ENCODE results near the gene ENAH.
"Not testable (repeated sequence)": the region's sequence is repeated elsewhere in the genome, so short reads cannot be mapped to it uniquely, and the experiment has no call there.

Gene ENAH

DNA sequence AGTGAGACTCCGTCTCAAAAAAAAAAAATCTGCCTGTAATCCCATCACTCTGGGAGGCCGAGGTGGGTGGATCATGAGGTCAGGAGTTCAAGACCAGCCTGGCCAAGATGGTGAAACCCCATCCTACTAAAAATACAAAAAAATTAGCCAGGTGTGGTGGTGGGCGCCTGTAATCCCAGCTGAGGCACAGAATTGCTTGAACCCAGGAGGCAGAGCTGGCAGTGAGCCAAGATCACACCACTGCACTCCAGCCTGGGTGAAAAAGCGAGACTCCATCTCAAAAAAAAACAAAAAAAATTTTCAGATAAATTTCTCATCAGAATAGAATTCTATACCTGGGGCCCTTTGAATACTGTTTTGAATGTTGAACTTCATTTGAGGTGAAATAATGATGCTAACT lies 45.3 kb upstream of the ENAH start:
- H2BK5ac ChIP-seq (ENCODE audit: low read depth, low read length, poor library complexity, severe bottlenecking); H3K18ac ChIP-seq (ENCODE audit: low read depth in 1 of 2, low read length in 2 of 2); H2AK5ac ChIP-seq (ENCODE audit: low read length, severe bottlenecking); H3K4me1 ChIP-seq (ENCODE audit: control insufficient read depth, insufficient read depth, low read depth, low read length); H3K14ac ChIP-seq (ENCODE audit: low read length in 2 of 2); H3K27me3 ChIP-seq (ENCODE audit: control insufficient read depth in 1 of 2, insufficient read depth in 1 of 2, low read length in 2 of 2); H3K23ac ChIP-seq (ENCODE audit: low read length in 2 of 2); H2BK12ac ChIP-seq (ENCODE audit: low read length in 2 of 2); H2AFZ ChIP-seq (ENCODE audit: low read depth, low read length); H3K9ac ChIP-seq (ENCODE audit: low read length); H3K4me3 ChIP-seq (ENCODE audit: insufficient read depth in 1 of 2, low read depth in 1 of 2, low read length in 2 of 2); H3K4ac ChIP-seq (ENCODE audit: low read depth in 1 of 2, low read length in 2 of 2); H2BK120ac ChIP-seq (ENCODE audit: low read depth, low read length); H2BK15ac ChIP-seq (ENCODE audit: low read depth, poor library complexity, severe bottlenecking); H4K91ac ChIP-seq (ENCODE audit: low read length); H3K79me1 ChIP-seq (replicated peaks; ENCODE audit: low read length, poor library complexity, severe bottlenecking); H3K9me3 ChIP-seq (ENCODE audit: control insufficient read depth, low read length); H4K8ac ChIP-seq (ENCODE audit: low read length); DNase-seq; H3K36me3 ChIP-seq (ENCODE audit: control insufficient read depth in 1 of 2, insufficient read depth in 2 of 2, low read depth in 1 of 2, low read length in 2 of 2); H3K27ac ChIP-seq (ENCODE audit: low read length, poor library complexity, severe bottlenecking); H3K4me2 ChIP-seq (ENCODE audit: low read length, poor library complexity, severe bottlenecking): not testable (repeated sequence)
- 100% methylated on average over 2 of the region's 4 CpGs for WGBS

DNA sequence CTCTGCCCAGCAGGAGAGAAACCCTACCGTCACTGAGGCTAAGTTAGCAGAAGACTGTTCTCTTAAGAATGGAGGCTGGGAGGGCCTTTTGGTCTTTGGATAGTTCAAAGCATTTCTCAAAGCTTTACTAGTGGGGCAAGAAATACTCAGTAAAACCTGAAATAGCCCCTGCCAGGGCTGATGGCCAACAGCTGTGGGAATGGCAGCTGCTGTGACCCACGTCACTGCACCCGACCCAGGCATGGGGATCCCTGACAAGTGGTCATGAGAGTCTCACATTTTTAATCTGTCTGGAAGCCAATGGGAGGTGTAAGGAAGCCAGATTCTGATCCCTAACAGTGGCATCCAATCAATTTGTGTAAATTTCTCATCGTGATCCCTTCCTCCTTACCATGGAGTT lies 44.5 kb upstream of the ENAH start:
- no peak overlapping the region for H2BK5ac ChIP-seq (ENCODE audit: low read depth, low read length, poor library complexity, severe bottlenecking)
- peaks cover 9% of the 10 kb centered on the region for H3K4me1 ChIP-seq (ENCODE audit: control insufficient read depth, insufficient read depth, low read depth, low read length)
- H3K4me2 ChIP-seq (ENCODE audit: low read length, poor library complexity, severe bottlenecking), result no peak overlapping the region
- H3K36me3 ChIP-seq (ENCODE audit: control insufficient read depth in 1 of 2, insufficient read depth in 2 of 2, low read depth in 1 of 2, low read length in 2 of 2), result no peaks in the 10 kb centered on the region
- peak overlapping the region in 1 of 2 experiments; percentile 96 for H2BK12ac ChIP-seq (ENCODE audit: low read length in 2 of 2)
- H3K27ac ChIP-seq (ENCODE audit: low read length, poor library complexity, severe bottlenecking), result no peak overlapping the region
- no peak overlapping the region for H2BK120ac ChIP-seq (ENCODE audit: low read depth, low read length)
- no peak overlapping the region for H2AFZ ChIP-seq (ENCODE audit: low read depth, low read length)
- H2BK15ac ChIP-seq (ENCODE audit: low read depth, poor library complexity, severe bottlenecking), result no peak overlapping the region
- H3K23ac ChIP-seq (ENCODE audit: low read length in 2 of 2), result no peak overlapping the region
- WGBS, result 64% methylated on average over 3 of the region's 4 CpGs
- H4K8ac ChIP-seq (ENCODE audit: low read length), result peak overlapping the region; percentile 47
- no peak overlapping the region for H3K9ac ChIP-seq (ENCODE audit: low read length)
- no peaks in the 10 kb centered on the region for H3K27me3 ChIP-seq (ENCODE audit: control insufficient read depth in 1 of 2, insufficient read depth in 1 of 2, low read length in 2 of 2)
- DNase-seq, result peak; percentile 8
- peak overlapping the region in 1 of 2 experiments; percentile 35 for H3K4ac ChIP-seq (ENCODE audit: low read depth in 1 of 2, low read length in 2 of 2)
- no peaks in the 10 kb centered on the region for H3K9me3 ChIP-seq (ENCODE audit: control insufficient read depth, low read length)
- no peaks in the 10 kb centered on the region for H3K79me1 ChIP-seq (replicated peaks; ENCODE audit: low read length, poor library complexity, severe bottlenecking)
- H2AK5ac ChIP-seq (ENCODE audit: low read length, severe bottlenecking), result peak overlapping the region; percentile 68
- H4K91ac ChIP-seq (ENCODE audit: low read length), result no peak overlapping the region
- no peak overlapping the region for H3K14ac ChIP-seq (ENCODE audit: low read length in 2 of 2)
- no peak overlapping the region for H3K4me3 ChIP-seq (ENCODE audit: insufficient read depth in 1 of 2, low read depth in 1 of 2, low read length in 2 of 2)
- H3K18ac ChIP-seq (ENCODE audit: low read depth in 1 of 2, low read length in 2 of 2), result peak overlapping the region in 1 of 2 experiments; percentile 35

DNA sequence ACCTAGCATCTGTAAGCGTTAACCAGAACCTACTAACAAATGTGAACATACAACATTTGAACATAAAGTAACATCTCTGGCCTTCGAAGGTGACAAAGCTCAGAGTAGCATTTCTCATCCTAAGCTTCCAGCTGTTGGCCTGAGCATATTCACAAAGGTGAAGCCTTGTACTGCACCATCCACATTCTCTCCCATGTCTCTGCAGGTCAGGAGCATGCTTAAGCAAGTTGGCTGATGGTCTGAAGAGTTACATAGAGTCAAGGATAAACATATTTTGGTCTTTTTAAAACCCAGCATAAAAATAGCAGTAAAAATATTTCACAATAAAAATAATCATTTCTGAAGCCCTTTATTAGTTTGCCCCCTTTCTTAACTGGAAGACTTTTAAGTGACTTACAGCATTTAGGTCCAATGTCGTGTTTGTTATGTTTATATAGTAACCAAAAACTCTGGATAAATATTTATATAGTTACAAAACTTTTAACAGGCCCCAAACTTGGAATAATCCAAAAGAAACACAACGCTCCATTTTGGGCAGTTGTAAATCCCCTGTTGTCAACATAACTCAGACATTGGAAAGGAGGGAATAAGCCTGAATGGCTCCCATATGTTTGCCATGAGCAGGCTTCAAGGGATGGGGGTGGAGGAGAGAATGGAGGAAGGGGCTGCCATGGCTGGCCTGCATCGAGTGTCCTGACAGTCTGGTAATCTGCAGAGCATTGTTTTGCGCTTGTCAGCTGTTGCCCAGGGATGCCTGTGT lies 42.8 kb upstream of the ENAH start:
- 68% methylated on average over 4 of the region's 6 CpGs for WGBS
- no peak overlapping the region for H3K4me2 ChIP-seq (ENCODE audit: low read length, poor library complexity, severe bottlenecking)
- peak overlapping the region in 1 of 2 experiments; percentile 28 for H3K18ac ChIP-seq (ENCODE audit: low read depth in 1 of 2, low read length in 2 of 2)
- no peak overlapping the region for H3K27ac ChIP-seq (ENCODE audit: low read length, poor library complexity, severe bottlenecking)
- H3K79me1 ChIP-seq (replicated peaks; ENCODE audit: low read length, poor library complexity, severe bottlenecking), result no peaks in the 10 kb centered on the region
- no peak overlapping the region for H3K4me3 ChIP-seq (ENCODE audit: insufficient read depth in 1 of 2, low read depth in 1 of 2, low read length in 2 of 2)
- H2BK120ac ChIP-seq (ENCODE audit: low read depth, low read length), result no peak overlapping the region
- peak overlapping the region; percentile 19 for H4K8ac ChIP-seq (ENCODE audit: low read length)
- no peak overlapping the region for H3K4ac ChIP-seq (ENCODE audit: low read depth in 1 of 2, low read length in 2 of 2)
- H3K14ac ChIP-seq (ENCODE audit: low read length in 2 of 2), result no peak overlapping the region
- no peak overlapping the region for H2BK5ac ChIP-seq (ENCODE audit: low read depth, low read length, poor library complexity, severe bottlenecking)
- H2BK15ac ChIP-seq (ENCODE audit: low read depth, poor library complexity, severe bottlenecking), result peak overlapping the region; percentile 44
- no peak overlapping the region for H2AFZ ChIP-seq (ENCODE audit: low read depth, low read length)
- no peak overlapping the region for H2AK5ac ChIP-seq (ENCODE audit: low read length, severe bottlenecking)
- H3K27me3 ChIP-seq (ENCODE audit: control insufficient read depth in 1 of 2, insufficient read depth in 1 of 2, low read length in 2 of 2), result no peaks in the 10 kb centered on the region
- H3K23ac ChIP-seq (ENCODE audit: low read length in 2 of 2), result no peak overlapping the region
- H3K9ac ChIP-seq (ENCODE audit: low read length), result no peak overlapping the region
- no peaks in the 10 kb centered on the region for H3K9me3 ChIP-seq (ENCODE audit: control insufficient read depth, low read length)
- peaks cover 10% of the 10 kb centered on the region for H3K4me1 ChIP-seq (ENCODE audit: control insufficient read depth, insufficient read depth, low read depth, low read length)
- no peak overlapping the region for H4K91ac ChIP-seq (ENCODE audit: low read length)
- peak; percentile 72 for DNase-seq
- H2BK12ac ChIP-seq (ENCODE audit: low read length in 2 of 2), result peak overlapping the region; percentile 28 to 59
- H3K36me3 ChIP-seq (ENCODE audit: control insufficient read depth in 1 of 2, insufficient read depth in 2 of 2, low read depth in 1 of 2, low read length in 2 of 2), result no peaks in the 10 kb centered on the region

DNA sequence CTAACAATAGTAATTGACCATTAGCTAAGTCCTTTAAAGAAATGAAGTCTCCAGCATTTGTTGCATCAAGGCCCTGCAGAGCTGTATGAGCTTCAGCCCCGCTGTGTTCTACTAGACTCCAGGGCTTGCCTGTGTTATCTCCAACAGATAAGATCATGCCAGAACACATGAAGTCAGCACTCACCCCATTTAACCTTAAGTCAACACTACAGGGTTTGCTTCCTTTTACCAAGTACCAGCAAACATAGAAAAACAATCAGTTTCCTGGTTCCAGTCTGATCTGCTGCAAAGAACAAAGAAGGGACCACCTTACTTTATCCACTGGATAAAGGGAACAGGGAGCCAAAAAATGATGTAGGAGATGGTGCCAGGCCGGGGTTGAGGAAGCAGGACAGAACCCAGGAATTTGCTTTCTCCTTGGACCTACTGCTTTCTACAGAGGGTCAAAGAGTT lies 41.3 kb upstream of the ENAH start:
- Histone ChIP-seq H2AK5ac (ENCODE audit: low read length, severe bottlenecking) (no peak overlapping the region), H4K91ac (ENCODE audit: low read length) (no peak overlapping the region), H3K36me3 (ENCODE audit: control insufficient read depth in 1 of 2, insufficient read depth in 2 of 2, low read depth in 1 of 2, low read length in 2 of 2) (no peaks in the 10 kb centered on the region), H3K79me1 (replicated peaks; ENCODE audit: low read length, poor library complexity, severe bottlenecking) (no peaks in the 10 kb centered on the region), H3K27ac (ENCODE audit: low read length, poor library complexity, severe bottlenecking) (no peak overlapping the region), H3K4me1 (ENCODE audit: control insufficient read depth, insufficient read depth, low read depth, low read length) (peaks cover 12% of the 10 kb centered on the region), H2BK120ac (ENCODE audit: low read depth, low read length) (peak overlapping the region; percentile 77), H2BK5ac (ENCODE audit: low read depth, low read length, poor library complexity, severe bottlenecking) (no peak overlapping the region), H3K14ac (ENCODE audit: low read length in 2 of 2) (no peak overlapping the region), H3K4me3 (ENCODE audit: insufficient read depth in 1 of 2, low read depth in 1 of 2, low read length in 2 of 2) (no peak overlapping the region), H3K9ac (ENCODE audit: low read length) (no peak overlapping the region), H3K27me3 (ENCODE audit: control insufficient read depth in 1 of 2, insufficient read depth in 1 of 2, low read length in 2 of 2) (no peaks in the 10 kb centered on the region), H2AFZ (ENCODE audit: low read depth, low read length) (no peak overlapping the region), H3K4ac (ENCODE audit: low read depth in 1 of 2, low read length in 2 of 2) (no peak overlapping the region), H2BK15ac (ENCODE audit: low read depth, poor library complexity, severe bottlenecking) (no peak overlapping the region), H3K9me3 (ENCODE audit: control insufficient read depth, low read length) (no peaks in the 10 kb centered on the region), H4K8ac (ENCODE audit: low read length) (peak overlapping the region; percentile 38), H3K4me2 (ENCODE audit: low read length, poor library complexity, severe bottlenecking) (no peak overlapping the region), H3K18ac (ENCODE audit: low read depth in 1 of 2, low read length in 2 of 2) (peak overlapping the region in 1 of 2 experiments; percentile 37), H3K23ac (ENCODE audit: low read length in 2 of 2) (no peak overlapping the region), H2BK12ac (ENCODE audit: low read length in 2 of 2) (no peak overlapping the region)
- WGBS, result 58% methylated on average over 2 of the region's 2 CpGs
- peak; percentile 79 for DNase-seq

Measured in mesenchymal stem cell (in vitro differentiated cells and primary cell).